NOMO-1 treated with dmso at 0.1 percent for 144 hours (cell line): Measurements from ENCODE around the gene ABCA8.
A peak's percentile ranks its signal among the peaks of the same experiment; 100 is the strongest.
"Not testable (repeated sequence)": the region's sequence is repeated elsewhere in the genome, so short reads cannot be mapped to it uniquely, and the experiment has no call there.

Experiments
- DNase-seq: peaks from one replicate; lab custom pipeline; 2025; ENCODE audit not compliant: unreplicated experiment; lab: John Stamatoyannopoulos, UW

Gene ABCA8

GRCh38 chr17:68955181-68955841 is at the start of gene ABCA8:
Gene ABCA8, minus strand, starts transcription at chr17:68955392. Its CDS starts 13,358 bp downstream, at chr17:68942034.
- DNase-seq = no peak

- not testable (repeated sequence) for DNase-seq
Measured at GRCh38 chr17:69004759-69005158, 49.6 kb upstream of the ABCA8 start.

- DNase-seq = not testable (repeated sequence)
Measured at GRCh38 chr17:68999743-69000142, 44.6 kb upstream of the ABCA8 start.

- no peak for DNase-seq
Measured at GRCh38 chr17:68993112-68993511, 37.9 kb upstream of the ABCA8 start.

GRCh38 chr17:68987966-68988365 is 32.8 kb upstream of the ABCA8 start:
- no peak for DNase-seq

- DNase-seq = no peak
Measured at GRCh38 chr17:68981288-68981687, 26.1 kb upstream of the ABCA8 start.

- no peak for DNase-seq
Measured at GRCh38 chr17:68973098-68973846, 18.1 kb upstream of the ABCA8 start.

- DNase-seq = no peak
Measured at GRCh38 chr17:68972119-68972704, 17.0 kb upstream of the ABCA8 start.

GRCh38 chr17:68969101-68969500 is 13.9 kb upstream of the ABCA8 start:
- DNase-seq = peak; percentile 38

- DNase-seq = no peak
Measured at GRCh38 chr17:68963958-68964357, 8.8 kb upstream of the ABCA8 start.

GRCh38 chr17:68961214-68961882 is 6.2 kb upstream of the ABCA8 start:
- DNase-seq = no peak

GRCh38 chr17:68959117-68959516 is 3.9 kb upstream of the ABCA8 start:
- DNase-seq = not testable (repeated sequence)

- DNase-seq = no peak
Measured at GRCh38 chr17:68957944-68958343, 2.8 kb upstream of the ABCA8 start.

- no peak for DNase-seq
Measured at GRCh38 chr17:68954146-68954896, 871 bp downstream of the ABCA8 start.

GRCh38 chr17:68953340-68953997 is 1.7 kb downstream of the ABCA8 start:
- DNase-seq = no peak

- no peak for DNase-seq
Measured at GRCh38 chr17:68950725-68951124, 4.5 kb downstream of the ABCA8 start.

GRCh38 chr17:68947868-68948267 is 7.3 kb downstream of the ABCA8 start:
- not testable (repeated sequence) for DNase-seq

GRCh38 chr17:68944435-68945035 is 10.7 kb downstream of the ABCA8 start:
- DNase-seq = no peak

- not testable (repeated sequence) for DNase-seq
Measured at GRCh38 chr17:68943812-68944182, 11.4 kb downstream of the ABCA8 start.
